Naive thymus-derived CD4-positive, alpha-beta T cell (primary cell): ENCODE measurements around the gene SLC19A1. TPM values are rescaled to one million over a fixed set of nuclear protein-coding genes. Genes with fewer than 3 reads are reported as not detected.

Experiments
- ATAC-seq: fragments of 150-1000 bp; cut with Tn5 transposase; 2 replicates; pipeline ENCODE4 v1.10.0; 2021; ENCODE audit warnings: mild to moderate bottlenecking, moderate library complexity
- CTCF ChIA-PET: fragments of 350-600 bp; sonication (Branson Sonifier 250); formaldehyde crosslinking; loops from one replicate; lab custom pipeline; 2021; ENCODE audit warnings: antibody characterized with exemption; lab: Charles Lee
- POLR2A ChIA-PET: fragments of 350-600 bp; sonication (Branson Sonifier 250); formaldehyde crosslinking; loops from one replicate; lab custom pipeline; 2021; ENCODE audit warnings: antibody characterized with exemption, inconsistent platforms; lab: Charles Lee
- DNase-seq, 9 donors: peaks; one replicate each; pipeline versions ENCODE4 v3.0.0 to v3.0.0-alpha.2; 2020 to 2022; ENCODE audit warnings: mixed read lengths in 1 of 9
- H3K27ac ChIP-seq: one replicate; pipeline ENCODE4 v1.7.0; 2013; ENCODE audit warnings: mild to moderate bottlenecking, low read depth, low read length, moderate library complexity
- H3K27me3 ChIP-seq, 2 donors: one replicate each; pipeline ENCODE4 v1.7.0; 2013; ENCODE audit warnings: low read length in 2 of 2, mild to moderate bottlenecking in 2 of 2, moderate library complexity in 2 of 2; ENCODE audit not compliant: control insufficient read depth in 2 of 2, insufficient read depth in 2 of 2
- H3K36me3 ChIP-seq, 3 experiments: 1 replicate in 2 of 3; 2 replicates in 1 of 3; pipeline ENCODE4 v1.7.0; 2013; ENCODE audit warnings: low read length in 3 of 3, mild to moderate bottlenecking in 3 of 3, moderate library complexity in 1 of 3; ENCODE audit not compliant: insufficient read depth in 3 of 3, control insufficient read depth in 2 of 3
- H3K4me1 ChIP-seq, 2 donors: one replicate each; pipeline ENCODE4 v1.7.0; 2013; ENCODE audit warnings: low read length in 2 of 2, mild to moderate bottlenecking in 2 of 2, moderate library complexity in 1 of 2; ENCODE audit not compliant: control insufficient read depth in 2 of 2, insufficient read depth in 2 of 2
- H3K4me3 ChIP-seq: 2 replicates; pipeline ENCODE4 v1.7.0; 2013; ENCODE audit warnings: mild to moderate bottlenecking, low read length
- H3K9me3 ChIP-seq, 3 experiments: 1 replicate in 2 of 3; 2 replicates in 1 of 3; pipeline ENCODE4 v1.7.0; 2013; ENCODE audit warnings: low read length in 3 of 3; ENCODE audit not compliant: control insufficient read depth in 2 of 3
- H3K27ac Mint-ChIP-seq, 9 donors: one replicate each; pipeline ENCODE4 v1.8.0; 2020 to 2022; ENCODE audit warnings: mixed read lengths in 9 of 9, mild to moderate bottlenecking in 8 of 9, moderate library complexity in 5 of 9, inconsistent platforms in 2 of 9
- H3K27me3 Mint-ChIP-seq, 5 donors: one replicate each; pipeline ENCODE4 v1.8.0; 2021 to 2022; ENCODE audit warnings: mixed read lengths in 5 of 5, mild to moderate bottlenecking in 1 of 5
- H3K36me3 Mint-ChIP-seq, 5 donors: one replicate each; pipeline ENCODE4 v1.8.0; 2020 to 2022; ENCODE audit warnings: mixed read lengths in 5 of 5, mild to moderate bottlenecking in 3 of 5, inconsistent platforms in 1 of 5
- H3K4me1 Mint-ChIP-seq, 7 donors: one replicate each; pipeline ENCODE4 v1.8.0; 2020 to 2022; ENCODE audit warnings: mixed read lengths in 7 of 7, mild to moderate bottlenecking in 3 of 7, inconsistent platforms in 1 of 7
- H3K4me3 Mint-ChIP-seq, 10 donors: one replicate each; pipeline ENCODE4 v1.8.0; 2020 to 2022; ENCODE audit warnings: mild to moderate bottlenecking in 10 of 10, mixed read lengths in 10 of 10, moderate library complexity in 6 of 10, inconsistent platforms in 2 of 10
- H3K9me3 Mint-ChIP-seq, 11 donors: one replicate each; pipeline ENCODE4 v1.8.0; 2020 to 2022; ENCODE audit warnings: mixed read lengths in 11 of 11, mild to moderate bottlenecking in 4 of 11, inconsistent platforms in 1 of 11, moderate library complexity in 1 of 11
- intact Hi-C, 2 donors: fragments of 100-400 bp; cut with micrococcal nuclease; formaldehyde crosslinking; loops; one replicate each; pipeline ENCODE4 v1.15.1; 2023
- polyA plus RNA-seq, 2 donors: library from polyadenylated mRNA; unstranded; fragments of 300-500 nt; fragmentation: Illumina TruSeq; gene quantifications; one replicate each; pipeline ENCODE4 v1.2.3, GENCODE V29; 2021
- total RNA-seq, 6 experiments: library from RNA in 5 of 6; stranded (reverse) in 5 of 6; gene quantifications; 1 replicate in 5 of 6; 2 replicates in 1 of 6; pipeline ENCODE4 v1.2.3 and lab custom pipeline; 2021 to 2026

SLC19A1 gene
- total and polyA plus RNA-seq, 7 experiments from 2014 or later: 10.5 to 49.1 (median 15.6) TPM

- Histone ChIP-seq H3K4me1 (no peaks in the 10 kb centered on the region), H3K4me3 (no peak overlapping the region), H3K9me3 (no peaks in the 10 kb centered on the region), H3K27ac (no peak overlapping the region), H3K36me3 (no peaks in the 10 kb centered on the region), H3K27me3 (no peaks in the 10 kb centered on the region)
- Mint-ChIP-seq H3K4me3 (peak overlapping the region in 1 of 10 donors; percentile 25), H3K36me3 (no peaks in the 10 kb centered on the region), H3K4me1 (peaks cover 0 to 4% (median 0%) of the 10 kb centered on the region in 7 donors), H3K9me3 (no peaks in the 10 kb centered on the region), H3K27me3 (peaks cover 0 to 11% (median 0%) of the 10 kb centered on the region in 5 donors), H3K27ac (peak overlapping the region in 2 of 9 donors; percentile 14 to 29)
- no peak for DNase-seq
- intact Hi-C loops: no loop called here
- ATAC-seq: no peak
- CTCF ChIA-PET: no interaction called here
- POLR2A ChIA-PET: no interaction called here
Observed at GRCh38 chr21:45573452-45574035, 31.3 kb upstream of the SLC19A1 start.

GRCh38 chr21:45572783-45573451 lies 30.7 kb upstream of the SLC19A1 start:
- Histone ChIP-seq H3K4me3 (no peak overlapping the region), H3K27me3 (no peaks in the 10 kb centered on the region), H3K9me3 (no peaks in the 10 kb centered on the region), H3K4me1 (no peaks in the 10 kb centered on the region), H3K36me3 (no peaks in the 10 kb centered on the region), H3K27ac (no peak overlapping the region)
- CTCF ChIA-PET: no interaction called here
- intact Hi-C loops: no loop called here
- H3K4me1 Mint-ChIP-seq: peaks cover 0 to 4% (median 0%) of the 10 kb centered on the region in 7 donors
- ATAC-seq: no peak
- POLR2A ChIA-PET: no interaction called here
- no peak for DNase-seq
- no peaks in the 10 kb centered on the region for H3K9me3 Mint-ChIP-seq
- H3K27me3 Mint-ChIP-seq: peaks cover 0 to 14% (median 0%) of the 10 kb centered on the region in 5 donors
- H3K4me3 Mint-ChIP-seq: no peak overlapping the region
- no peaks in the 10 kb centered on the region for H3K36me3 Mint-ChIP-seq
- no peak overlapping the region for H3K27ac Mint-ChIP-seq

- ATAC-seq (no peak), DNase-seq (peak in 1 of 9 donors; percentile 18)
- no peak overlapping the region for H3K27ac Mint-ChIP-seq
- Histone ChIP-seq H3K4me1 (no peaks in the 10 kb centered on the region), H3K4me3 (no peak overlapping the region), H3K9me3 (no peaks in the 10 kb centered on the region), H3K27me3 (no peaks in the 10 kb centered on the region), H3K36me3 (no peaks in the 10 kb centered on the region), H3K27ac (no peak overlapping the region)
- ChIA-PET CTCF (no interaction called here), POLR2A (no interaction called here)
- intact Hi-C loops: no loop called here
- peaks cover 0 to 16% (median 0%) of the 10 kb centered on the region in 5 donors for H3K27me3 Mint-ChIP-seq
- H3K36me3 Mint-ChIP-seq: no peaks in the 10 kb centered on the region
- H3K4me3 Mint-ChIP-seq: no peak overlapping the region
- peaks cover 0 to 4% (median 0%) of the 10 kb centered on the region in 7 donors for H3K4me1 Mint-ChIP-seq
- H3K9me3 Mint-ChIP-seq: no peaks in the 10 kb centered on the region
Observed at GRCh38 chr21:45572231-45572630, 30.0 kb upstream of the SLC19A1 start.

DNA sequence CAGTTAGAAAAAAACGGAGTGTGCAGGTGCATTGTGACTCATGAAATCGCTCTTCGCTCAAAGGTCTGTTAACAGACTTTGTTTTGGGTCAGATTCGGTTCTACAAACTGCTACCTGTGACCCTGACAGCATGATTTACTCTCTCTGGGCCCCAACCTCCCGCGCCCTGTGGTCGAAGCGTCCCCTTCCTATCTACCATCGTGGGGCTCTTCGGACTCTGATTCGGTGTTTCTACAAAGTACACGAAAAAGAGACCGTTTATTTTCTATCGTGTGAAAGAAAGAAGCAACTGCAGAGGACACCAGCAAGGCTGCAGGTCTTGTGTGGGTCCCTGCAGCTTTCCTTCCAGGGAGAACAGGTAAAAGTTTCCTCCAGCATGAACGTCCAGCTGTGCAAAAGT lies 29.4 kb upstream of the SLC19A1 start:
- Histone ChIP-seq H3K36me3 (no peaks in the 10 kb centered on the region), H3K9me3 (no peaks in the 10 kb centered on the region), H3K4me3 (no peak overlapping the region), H3K27me3 (no peaks in the 10 kb centered on the region), H3K27ac (no peak overlapping the region), H3K4me1 (no peaks in the 10 kb centered on the region)
- CTCF ChIA-PET: no interaction called here
- intact Hi-C loops: no loop called here
- H3K36me3 Mint-ChIP-seq: no peaks in the 10 kb centered on the region
- H3K27ac Mint-ChIP-seq: peak overlapping the region in 1 of 9 donors; percentile 26
- POLR2A ChIA-PET: no interaction called here
- no peaks in the 10 kb centered on the region for H3K9me3 Mint-ChIP-seq
- peaks cover 0 to 22% (median 0%) of the 10 kb centered on the region in 5 donors for H3K27me3 Mint-ChIP-seq
- DNase-seq (no peak), ATAC-seq (no peak)
- H3K4me1 Mint-ChIP-seq: peaks cover 0 to 4% (median 0%) of the 10 kb centered on the region in 7 donors
- H3K4me3 Mint-ChIP-seq: no peak overlapping the region

- ATAC-seq (no peak), DNase-seq (no peak)
- no peak overlapping the region for H3K4me3 ChIP-seq
- no peaks in the 10 kb centered on the region for H3K27me3 ChIP-seq
- Mint-ChIP-seq H3K27ac (no peak overlapping the region), H3K9me3 (no peaks in the 10 kb centered on the region), H3K27me3 (peaks cover 0 to 22% (median 0%) of the 10 kb centered on the region in 5 donors), H3K36me3 (no peaks in the 10 kb centered on the region), H3K4me1 (peaks cover 0 to 4% (median 0%) of the 10 kb centered on the region in 7 donors), H3K4me3 (no peak overlapping the region)
- no peaks in the 10 kb centered on the region for H3K36me3 ChIP-seq
- CTCF ChIA-PET: no interaction called here
- intact Hi-C loops: no loop called here
- H3K4me1 ChIP-seq: no peaks in the 10 kb centered on the region
- no peaks in the 10 kb centered on the region for H3K9me3 ChIP-seq
- H3K27ac ChIP-seq: no peak overlapping the region
- POLR2A ChIA-PET: no interaction called here
Observed at GRCh38 chr21:45570826-45571601, 28.8 kb upstream of the SLC19A1 start.

DNA sequence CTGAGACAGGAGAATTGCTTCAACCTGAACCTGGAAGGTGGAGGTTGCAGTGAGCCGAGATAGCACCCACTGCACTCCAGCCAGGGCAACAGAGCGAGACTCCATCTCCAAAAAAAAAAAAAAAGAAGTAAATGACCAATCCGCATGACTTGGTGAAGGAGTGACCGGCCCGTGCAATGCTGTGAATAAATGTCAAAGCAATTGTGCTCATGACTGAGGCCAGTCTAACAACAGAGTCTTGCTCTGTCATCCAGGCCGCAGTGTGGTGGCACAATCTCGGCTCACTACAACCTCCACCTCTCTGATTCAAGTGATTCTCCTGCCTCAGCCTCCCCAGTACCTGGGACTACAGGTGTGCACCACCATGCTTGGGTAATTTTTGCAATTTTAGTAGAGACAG lies 27.8 kb upstream of the SLC19A1 start:
- Histone ChIP-seq H3K4me1 (no peaks in the 10 kb centered on the region), H3K9me3 (no peaks in the 10 kb centered on the region), H3K27ac (no peak overlapping the region), H3K4me3 (no peak overlapping the region), H3K27me3 (no peaks in the 10 kb centered on the region), H3K36me3 (no peaks in the 10 kb centered on the region)
- Mint-ChIP-seq H3K36me3 (no peaks in the 10 kb centered on the region), H3K4me1 (peaks cover 0 to 4% (median 0%) of the 10 kb centered on the region in 7 donors), H3K9me3 (no peaks in the 10 kb centered on the region), H3K27me3 (peaks cover 0 to 25% (median 0%) of the 10 kb centered on the region in 5 donors), H3K4me3 (no peak overlapping the region), H3K27ac (no peak overlapping the region)
- CTCF ChIA-PET: no interaction called here
- ATAC-seq: no peak
- intact Hi-C loops: no loop called here
- DNase-seq: no peak
- POLR2A ChIA-PET: interaction anchor here (0.6 kb wide), 1 partner anchor 451 kb away, joined by 4 read pairs; no protein-coding TSS in a partner anchor
